Umbilical cord (tissue), 2 donors: ENCODE measurements around the gene IL5. TPM values are rescaled to one million over a fixed set of nuclear protein-coding genes. Genes with fewer than 3 reads are reported as not detected.
"Not testable (repeated sequence)": the region's sequence is repeated elsewhere in the genome, so short reads cannot be mapped to it uniquely, and the experiment has no call there.

ENCODE experiments used
- DNase-seq: peaks from one replicate; pipeline ENCODE4 v3.0.0-alpha.2; 2015; ENCODE audit warnings: low spot score
- total RNA-seq: library from RNA; depleted of rRNA; stranded (reverse); fragments of >200 nt; gene quantifications from one replicate; pipeline ENCODE4 v1.2.3, GENCODE V29; 2014; ENCODE audit warnings: low replicate concordance; ENCODE audit not compliant: insufficient read depth

The IL5 gene
- total RNA-seq = 7.7 TPM

GRCh38 chr5:132543472-132544201, at the start of gene IL5:
Gene IL5, minus strand, starts transcription at chr5:132543522. Its CDS starts 44 bp downstream, at chr5:132543478.
- DNase-seq = no peak

GRCh38 chr5:132592521-132592920, 49.2 kb upstream of the IL5 start:
- DNase-seq = no peak

GRCh38 chr5:132591145-132591544, 47.8 kb upstream of the IL5 start:
- no peak for DNase-seq

- DNase-seq = no peak
Observed at GRCh38 chr5:132589467-132589866, 46.1 kb upstream of the IL5 start.

- no peak for DNase-seq
Observed at GRCh38 chr5:132586063-132586462, 42.7 kb upstream of the IL5 start.

GRCh38 chr5:132584560-132584959, 41.2 kb upstream of the IL5 start:
- not testable (repeated sequence) for DNase-seq

- no peak for DNase-seq
Observed at GRCh38 chr5:132576123-132576522, 32.8 kb upstream of the IL5 start.

GRCh38 chr5:132566657-132567056, 23.3 kb upstream of the IL5 start:
- no peak for DNase-seq

- DNase-seq = not testable (repeated sequence)
Observed at GRCh38 chr5:132564555-132564954, 21.2 kb upstream of the IL5 start.

- DNase-seq = no peak
Observed at GRCh38 chr5:132561601-132562000, 18.3 kb upstream of the IL5 start.

- DNase-seq = no peak
Observed at GRCh38 chr5:132559383-132560060, 16.2 kb upstream of the IL5 start.

GRCh38 chr5:132557478-132558172, 14.3 kb upstream of the IL5 start:
- peak; percentile 22 for DNase-seq

- peak; percentile 95 for DNase-seq
Observed at GRCh38 chr5:132556763-132557477, 13.6 kb upstream of the IL5 start, which contains the start of gene RAD50. Gene RAD50, plus strand, starts transcription at chr5:132556977. Its CDS starts 348 bp downstream, at chr5:132557325.

GRCh38 chr5:132556153-132556762, 12.9 kb upstream of the IL5 start:
- peak; percentile 1 for DNase-seq

- no peak for DNase-seq
Observed at GRCh38 chr5:132549576-132549975, 6.3 kb upstream of the IL5 start.

GRCh38 chr5:132548834-132549233, 5.5 kb upstream of the IL5 start:
- DNase-seq = not testable (repeated sequence)

- DNase-seq = no peak
Observed at GRCh38 chr5:132547269-132547668, 3.9 kb upstream of the IL5 start.

GRCh38 chr5:132546108-132546507, 2.8 kb upstream of the IL5 start:
- DNase-seq = no peak

- no peak for DNase-seq
Observed at GRCh38 chr5:132540764-132541163, 2.6 kb downstream of the IL5 start.

GRCh38 chr5:132540149-132540548, 3.2 kb downstream of the IL5 start:
- no peak for DNase-seq

GRCh38 chr5:132539716-132540115, 3.6 kb downstream of the IL5 start:
- no peak for DNase-seq
